ENCODE data around the gene ATP6V0A1.

GRCh38 chr17:42564815-42565522 lies 106.3 kb downstream of the ATP6V0A1 start:
- TF ChIP-seq POLR2AphosphoS5 (IDR thresholded peaks at IDR 0.05) (no peak), CTCF (IDR thresholded peaks at IDR 0.05) (no peak)
